OCI-LY7 (cell line): Measurements from ENCODE around the gene CTNNA3.

Experiments
- EZH2phosphoT487 ChIP-seq: fragments of 200-600 bp; sonication (generic); IDR thresholded peaks from 2 replicates; pipeline ENCODE4 v1.6.1; 2018; ENCODE audit warnings: low read depth, borderline replicate concordance, mild to moderate bottlenecking, mixed run types, antibody characterized with exemption, low read length, moderate library complexity, mixed read lengths
- TF ChIP-seq, protein P1 (sequence below): fragments of 200-600 bp; sonication (generic); conservative IDR thresholded peaks from 2 replicates; pipeline ENCODE4 v1.5.1; 2014; ENCODE audit warnings: mild to moderate bottlenecking, antibody characterized with exemption, low read length, moderate library complexity, mixed read lengths

DNA sequence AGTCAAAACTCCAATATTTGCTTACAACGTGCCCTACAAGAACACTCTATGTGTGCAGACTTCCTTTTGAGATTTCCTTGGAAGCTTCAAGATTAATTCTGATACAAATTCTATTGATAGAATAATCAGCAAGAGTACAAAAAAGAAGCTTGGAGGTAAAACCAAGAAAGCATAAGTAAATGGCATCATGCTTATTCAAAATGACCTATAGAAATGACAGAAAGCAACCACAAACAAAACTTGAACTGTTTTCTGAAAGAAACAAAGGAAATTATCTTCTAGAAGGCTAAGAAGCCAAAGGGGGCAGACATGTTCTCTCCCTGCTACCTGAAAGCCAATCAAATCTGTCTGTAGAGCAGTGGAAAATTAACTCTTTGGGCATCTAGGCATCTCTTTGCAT is 73.0 kb downstream of the CTNNA3 start:
- TF ChIP-seq, protein P1, sequence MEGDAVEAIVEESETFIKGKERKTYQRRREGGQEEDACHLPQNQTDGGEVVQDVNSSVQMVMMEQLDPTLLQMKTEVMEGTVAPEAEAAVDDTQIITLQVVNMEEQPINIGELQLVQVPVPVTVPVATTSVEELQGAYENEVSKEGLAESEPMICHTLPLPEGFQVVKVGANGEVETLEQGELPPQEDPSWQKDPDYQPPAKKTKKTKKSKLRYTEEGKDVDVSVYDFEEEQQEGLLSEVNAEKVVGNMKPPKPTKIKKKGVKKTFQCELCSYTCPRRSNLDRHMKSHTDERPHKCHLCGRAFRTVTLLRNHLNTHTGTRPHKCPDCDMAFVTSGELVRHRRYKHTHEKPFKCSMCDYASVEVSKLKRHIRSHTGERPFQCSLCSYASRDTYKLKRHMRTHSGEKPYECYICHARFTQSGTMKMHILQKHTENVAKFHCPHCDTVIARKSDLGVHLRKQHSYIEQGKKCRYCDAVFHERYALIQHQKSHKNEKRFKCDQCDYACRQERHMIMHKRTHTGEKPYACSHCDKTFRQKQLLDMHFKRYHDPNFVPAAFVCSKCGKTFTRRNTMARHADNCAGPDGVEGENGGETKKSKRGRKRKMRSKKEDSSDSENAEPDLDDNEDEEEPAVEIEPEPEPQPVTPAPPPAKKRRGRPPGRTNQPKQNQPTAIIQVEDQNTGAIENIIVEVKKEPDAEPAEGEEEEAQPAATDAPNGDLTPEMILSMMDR = no peak
- no peak for TF ChIP-seq EZH2phosphoT487
